H1 (cell line): ENCODE data around the gene MYH8. TPM values are rescaled to one million over a fixed set of nuclear protein-coding genes. Genes with fewer than 3 reads are reported as not detected.

Experiments
- CTCF ChIA-PET: fragments of 300-600 bp; sonication (Branson Sonifier 250); formaldehyde crosslinking; loops from one replicate; lab custom pipeline; 2021; ENCODE audit not compliant: partially characterized antibody; lab: Charles Lee
- POLR2A ChIA-PET: fragments of 300-600 bp; sonication (Branson Sonifier 250); formaldehyde crosslinking; loops from one replicate; lab custom pipeline; 2021; ENCODE audit warnings: inconsistent platforms; ENCODE audit not compliant: partially characterized antibody; lab: Charles Lee
- DNase-seq, 2 experiments: peaks; one replicate each; pipeline versions ENCODE4 v3.0.0 to v3.0.0-alpha.2; 2010 to 2022; ENCODE audit warnings: low spot score in 2 of 2, low read depth in 1 of 2, mixed read lengths in 1 of 2
- FAIRE-seq: peaks from 2 replicates; lab custom pipeline; 2011; peaks lifted over from hg19 to GRCh38; lab: Jason Lieb, UNC
- H2AFZ ChIP-seq: 2 replicates; pipeline ENCODE4 v1.8.1; 2012; ENCODE audit warnings: low read length, inconsistent platforms
- H2AK5ac ChIP-seq: 2 replicates; pipeline ENCODE4 v1.6.1; 2013; ENCODE audit warnings: low read depth, low read length
- H2BK120ac ChIP-seq: replicated peaks from 2 replicates; pipeline ENCODE3; 2013; ENCODE audit warnings: low read depth, low read length, inconsistent platforms
- H2BK12ac ChIP-seq: 2 replicates; pipeline ENCODE4 v1.6.1; 2013; ENCODE audit warnings: low read depth, low read length
- H2BK15ac ChIP-seq: 2 replicates; pipeline ENCODE4 v1.6.1; 2013; ENCODE audit warnings: low read length
- H2BK20ac ChIP-seq: 2 replicates; pipeline ENCODE4 v1.6.1; 2013; ENCODE audit warnings: low read length
- H2BK5ac ChIP-seq: 2 replicates; pipeline ENCODE4 v1.6.1; 2013; ENCODE audit warnings: low read depth, low read length
- H3K14ac ChIP-seq: 2 replicates; pipeline ENCODE4 v1.6.1; 2013; ENCODE audit warnings: inconsistent platforms; ENCODE audit not compliant: insufficient read length
- H3K18ac ChIP-seq: 2 replicates; pipeline ENCODE4 v1.6.1; 2013; ENCODE audit warnings: low read length; ENCODE audit errors: extremely low read depth
- H3K23ac ChIP-seq: 2 replicates; pipeline ENCODE4 v1.6.1; 2013; ENCODE audit warnings: inconsistent platforms; ENCODE audit not compliant: insufficient read length
- H3K23me2 ChIP-seq: 2 replicates; pipeline ENCODE4 v1.6.1; 2013; ENCODE audit warnings: low read depth, low read length
- H3K27ac ChIP-seq: 2 replicates; pipeline ENCODE4 v1.6.1; 2011; ENCODE audit warnings: low read depth, low read length, inconsistent platforms
- H3K27me3 ChIP-seq, 4 experiments: replicated peaks in 1 of 4; 1 replicate in 1 of 4; 2 replicates in 3 of 4; pipeline versions ENCODE4 v1.6.1 to v1.8.1; 2011 to 2013; ENCODE audit warnings: low read length in 3 of 4, mild to moderate bottlenecking in 3 of 4, inconsistent platforms in 2 of 4, mixed read lengths in 2 of 4, moderate library complexity in 1 of 4; ENCODE audit not compliant: control insufficient read depth in 3 of 4, insufficient read depth in 3 of 4; ENCODE audit errors: extremely low read depth in 1 of 4
- H3K36me3 ChIP-seq, 4 experiments: 2 replicates each; pipeline versions ENCODE4 v1.6.1 to v1.8.1; 2011 to 2013; ENCODE audit warnings: mild to moderate bottlenecking in 4 of 4, low read length in 3 of 4, moderate library complexity in 2 of 4, control low read depth in 1 of 4, inconsistent platforms in 1 of 4; ENCODE audit not compliant: insufficient read depth in 4 of 4, control insufficient read depth in 2 of 4
- H3K4ac ChIP-seq: replicated peaks from 2 replicates; pipeline ENCODE3; 2013; ENCODE audit warnings: low read length, low read depth, mixed read lengths, inconsistent platforms; ENCODE audit not compliant: insufficient read length
- H3K4me1 ChIP-seq, 4 experiments: replicated peaks in 1 of 4; 1 replicate in 1 of 4; 2 replicates in 3 of 4; pipeline versions ENCODE4 v1.6.1 to v1.8.1; 2011 to 2013; ENCODE audit warnings: low read length in 3 of 4, inconsistent platforms in 2 of 4, mixed read lengths in 1 of 4; ENCODE audit not compliant: insufficient read depth in 4 of 4, control insufficient read depth in 3 of 4
- H3K4me2 ChIP-seq, 2 experiments: 2 replicates each; pipeline versions ENCODE4 v1.6.1 to v1.8.1; 2011 to 2013; ENCODE audit warnings: low read depth in 2 of 2, low read length in 2 of 2, control low read depth in 1 of 2, inconsistent platforms in 1 of 2, mild to moderate bottlenecking in 1 of 2; ENCODE audit not compliant: insufficient read depth in 1 of 2
- H3K4me3 ChIP-seq, 4 experiments: fragments of 200-600, 300-600 bp in 1 of 4; sonication (generic), shearing (Covaris generic), sonication (Bioruptor Twin) in 1 of 4; 2 replicates each; pipeline versions ENCODE4 v1.5.1 to v1.8.1; 2011 to 2016; ENCODE audit warnings: low read length in 4 of 4, low read depth in 3 of 4, control low read depth in 2 of 4, inconsistent platforms in 2 of 4, mild to moderate bottlenecking in 2 of 4, mixed read lengths in 1 of 4, moderate library complexity in 1 of 4; ENCODE audit not compliant: insufficient read depth in 2 of 4; ENCODE audit errors: extremely low read depth in 1 of 4
- H3K56ac ChIP-seq: replicated peaks from 2 replicates; pipeline ENCODE3; 2013; ENCODE audit warnings: low read depth, mild to moderate bottlenecking, mixed read lengths, low read length, inconsistent platforms; ENCODE audit not compliant: insufficient read length
- H3K79me1 ChIP-seq: 2 replicates; pipeline ENCODE4 v1.6.1; 2013; ENCODE audit warnings: low read depth, low read length, control low read depth
- H3K79me2 ChIP-seq, 2 experiments: 2 replicates each; pipeline versions ENCODE4 v1.6.1 to v1.8.1; 2012 to 2013; ENCODE audit warnings: low read length in 2 of 2, mild to moderate bottlenecking in 2 of 2, inconsistent platforms in 1 of 2; ENCODE audit not compliant: insufficient read depth in 2 of 2, control insufficient read depth in 1 of 2
- H3K9ac ChIP-seq, 4 experiments: replicated peaks in 1 of 4; 1 replicate in 1 of 4; 2 replicates in 3 of 4; pipeline versions ENCODE4 v1.6.1 to v1.8.1; 2011 to 2013; ENCODE audit warnings: low read depth in 3 of 4, low read length in 3 of 4, control low read depth in 2 of 4, mild to moderate bottlenecking in 2 of 4, moderate library complexity in 2 of 4, inconsistent platforms in 1 of 4; ENCODE audit errors: extremely low read depth in 1 of 4
- H3K9me3 ChIP-seq, 2 experiments: 2 replicates each; pipeline versions ENCODE4 v1.6.1 to v1.8.1; 2012 to 2013; ENCODE audit warnings: mild to moderate bottlenecking in 2 of 2, moderate library complexity in 2 of 2, control low read depth in 1 of 2, inconsistent platforms in 1 of 2, low read depth in 1 of 2, low read length in 1 of 2, mixed read lengths in 1 of 2; ENCODE audit not compliant: insufficient read depth in 2 of 2
- H4K20me1 ChIP-seq, 2 experiments: replicated peaks in 1 of 2; 2 replicates each; pipeline versions ENCODE3 to v1.8.1; 2011 to 2013; ENCODE audit warnings: inconsistent platforms in 2 of 2, low read length in 2 of 2, mild to moderate bottlenecking in 1 of 2; ENCODE audit not compliant: insufficient read depth in 2 of 2, control insufficient read depth in 1 of 2
- H4K5ac ChIP-seq: 2 replicates; pipeline ENCODE4 v1.6.1; 2013; ENCODE audit warnings: low read length, low read depth, mixed read lengths, inconsistent platforms; ENCODE audit not compliant: insufficient read length
- H4K8ac ChIP-seq: 2 replicates; pipeline ENCODE4 v1.8.0; 2013; ENCODE audit warnings: mild to moderate bottlenecking, moderate library complexity, low read length, inconsistent platforms; ENCODE audit not compliant: insufficient read depth; ENCODE audit errors: extremely low read depth
- H4K91ac ChIP-seq: replicated peaks from 2 replicates; pipeline ENCODE3; 2013; ENCODE audit warnings: low read length, mixed read lengths, inconsistent platforms; ENCODE audit not compliant: insufficient read length
- ATF3 ChIP-seq: IDR thresholded peaks from 2 replicates; pipeline ENCODE4 v1.6.1; 2011; ENCODE audit warnings: low read depth, mild to moderate bottlenecking, low read length; ENCODE audit not compliant: insufficient read depth
- BACH1 ChIP-seq: IDR thresholded peaks from 2 replicates; pipeline ENCODE4 v1.6.1; 2012; ENCODE audit warnings: low read length, improper control_type of control experiment
- CBX8 ChIP-seq: fragments of 300-800, 300-1000 bp; sonication (generic); IDR thresholded peaks from 2 replicates; pipeline ENCODE4 v1.7.1; 2016; ENCODE audit warnings: low read depth, low read length, borderline replicate concordance
- E2F6 ChIP-seq: IDR thresholded peaks from 2 replicates; pipeline ENCODE4 v1.6.1; 2012; ENCODE audit warnings: inconsistent platforms
- EGR1 ChIP-seq: IDR thresholded peaks from 2 replicates; pipeline ENCODE4 v1.6.1; 2011; ENCODE audit warnings: low read depth, low read length, borderline replicate concordance
- KDM1A ChIP-seq: fragments of 200-600, 300-600 bp; sonication (generic); IDR thresholded peaks from 2 replicates; pipeline ENCODE4 v1.7.1; 2016; ENCODE audit warnings: mild to moderate bottlenecking, low read length, borderline replicate concordance
- KDM5A ChIP-seq: fragments of 200-600 bp; IDR thresholded peaks from 2 replicates; pipeline ENCODE4 v1.7.1; 2012; ENCODE audit warnings: mild to moderate bottlenecking, low read length, inconsistent platforms, mixed read lengths
- POU5F1 ChIP-seq: IDR thresholded peaks from 2 replicates; pipeline ENCODE4 v1.6.1; 2011; ENCODE audit warnings: low read depth, mild to moderate bottlenecking, low read length, moderate library complexity
- RXRA ChIP-seq: IDR thresholded peaks from 2 replicates; pipeline ENCODE4 v1.6.1; 2011; ENCODE audit warnings: low read depth, mild to moderate bottlenecking, low read length, moderate library complexity; ENCODE audit not compliant: insufficient read depth
- SP2 ChIP-seq: IDR thresholded peaks from 2 replicates; pipeline ENCODE4 v1.6.1; 2012; ENCODE audit warnings: mild to moderate bottlenecking, low read length, inconsistent platforms
- TAF7 ChIP-seq: optimal IDR thresholded peaks from 2 replicates; pipeline ENCODE3; 2011; ENCODE audit warnings: low read depth, mild to moderate bottlenecking, inconsistent platforms, low read length, moderate library complexity, borderline replicate concordance
- TCF12 ChIP-seq: IDR thresholded peaks from 2 replicates; pipeline ENCODE4 v1.6.1; 2011; ENCODE audit warnings: low read depth, mild to moderate bottlenecking, low read length
- USF2 ChIP-seq: IDR thresholded peaks from 2 replicates; pipeline ENCODE4 v1.6.1; 2011; ENCODE audit warnings: low read length, improper control_type of control experiment
- WGBS, 2 experiments: shearing (Covaris generic) in 1 of 2; methylation state at CpG; one replicate each; pipeline versions ENCODE4 v1.1.6 to v1.1.7; 2013 to 2015; ENCODE audit warnings: low lambda C conversion rate in 2 of 2, mixed read lengths in 2 of 2, inconsistent platforms in 1 of 2, low coverage in 1 of 2, missing lambda C conversion rate in 1 of 2; ENCODE audit not compliant: insufficient replicate concordance in 2 of 2, insufficient coverage in 1 of 2, insufficient read length in 1 of 2; ENCODE audit errors: extremely low coverage in 1 of 2, missing lambda C conversion rate in 1 of 2; 5-methylcytosine and 5-hydroxymethylcytosine counted together
- polyA plus RNA-seq, 7 experiments: library from polyadenylated mRNA; depleted of rRNA in 3 of 7; stranded (reverse) in 5 of 7; unstranded in 2 of 7; fragments of >200 nt in 5 of 7; fragments of 200-250 nt in 2 of 7; gene quantifications; 1 replicate in 5 of 7; 2 replicates in 1 of 7; 4 replicates in 1 of 7; pipeline versions ENCODE4 v1.2.1 to v1.2.3, GENCODE V29; 2011 to 2013; ENCODE audit warnings: missing spikeins in 2 of 7, mixed read lengths in 2 of 7
- total RNA-seq: library from RNA; stranded (reverse); fragmentation: NEBNext Ultra II Directional; extraction: Animal tissue kit (Norgen Biotek cat#: 25700); gene quantifications from 2 replicates; pipeline ENCODE4 v1.2.1, GENCODE V29; 2021

Gene MYH8
- total and polyA plus RNA-seq, 2 of the 8 experiments (the other 6 are each of a cell fraction or from before 2014, with no cell fraction given): not detected

GRCh38 chr17:10460062-10460461 is 38.3 kb upstream of the MYH8 start:
- no peak overlapping the region for H3K23ac ChIP-seq
- H3K4me3 ChIP-seq: no peak overlapping the region
- H3K4ac ChIP-seq: no peak overlapping the region
- ChIA-PET CTCF (interaction anchor here (1.0 kb wide), 1 partner anchor 12 kb away, joined by 3 read pairs; no protein-coding TSS in a partner anchor), POLR2A (no interaction called here)
- H2BK120ac ChIP-seq: no peak overlapping the region
- H3K9me3 ChIP-seq: no peaks in the 10 kb centered on the region
- H3K4me1 ChIP-seq: no peaks in the 10 kb centered on the region
- no peak overlapping the region for H2AK5ac ChIP-seq
- no peak overlapping the region for H3K9ac ChIP-seq
- H2BK20ac ChIP-seq: no peak overlapping the region
- no peaks in the 10 kb centered on the region for H3K36me3 ChIP-seq
- no peaks in the 10 kb centered on the region for H3K79me1 ChIP-seq
- no peak overlapping the region for H4K91ac ChIP-seq
- no peak overlapping the region for H3K18ac ChIP-seq
- H3K23me2 ChIP-seq: no peaks in the 10 kb centered on the region
- H4K20me1 ChIP-seq: no peaks in the 10 kb centered on the region
- no peak overlapping the region for H3K56ac ChIP-seq
- H2BK15ac ChIP-seq: no peak overlapping the region
- no peak overlapping the region for H2BK5ac ChIP-seq
- 94% methylated on average over 4 of the region's 4 CpGs; no CpG with 5 or more reads in 1 of the 2 experiments for WGBS, 2 experiments
- H3K79me2 ChIP-seq: no peaks in the 10 kb centered on the region
- H3K27me3 ChIP-seq: no peaks in the 10 kb centered on the region
- H2BK12ac ChIP-seq: no peak overlapping the region
- H3K27ac ChIP-seq: no peak overlapping the region
- H3K14ac ChIP-seq: no peak overlapping the region
- H4K5ac ChIP-seq: no peak overlapping the region
- H3K4me2 ChIP-seq: no peak overlapping the region
- 0 out of 2 replicates have a peak overlapping the region, but pooled peaks have one; percentile 12 for H2AFZ ChIP-seq
- no peak overlapping the region for H4K8ac ChIP-seq
- DNase-seq: no peak
- FAIRE-seq: peak; percentile 13
- TF ChIP-seq BACH1 (no peak), E2F6 (no peak), CBX8 (no peak), EGR1 (no peak), KDM1A (no peak), KDM5A (no peak), SP2 (no peak), TAF7 (no peak), RXRA (no peak), ATF3 (no peak), TCF12 (no peak), USF2 (no peak), POU5F1 (no peak)
